Activated gamma-delta T cell treated with Interleukin-2 at 50 U/mL for 16 hours (primary cell): Measurements from ENCODE around the gene DCC.

Source experiments
- DNase-seq: peaks from one replicate; pipeline ENCODE4 v3.0.0-alpha.2; 2020

The DCC gene

GRCh38 chr18:53534203-53534602, 1194.2 kb downstream of the DCC start:
- DNase-seq = no peak

GRCh38 chr18:53534695-53535094, 1194.7 kb downstream of the DCC start:
- DNase-seq = no peak

DNA sequence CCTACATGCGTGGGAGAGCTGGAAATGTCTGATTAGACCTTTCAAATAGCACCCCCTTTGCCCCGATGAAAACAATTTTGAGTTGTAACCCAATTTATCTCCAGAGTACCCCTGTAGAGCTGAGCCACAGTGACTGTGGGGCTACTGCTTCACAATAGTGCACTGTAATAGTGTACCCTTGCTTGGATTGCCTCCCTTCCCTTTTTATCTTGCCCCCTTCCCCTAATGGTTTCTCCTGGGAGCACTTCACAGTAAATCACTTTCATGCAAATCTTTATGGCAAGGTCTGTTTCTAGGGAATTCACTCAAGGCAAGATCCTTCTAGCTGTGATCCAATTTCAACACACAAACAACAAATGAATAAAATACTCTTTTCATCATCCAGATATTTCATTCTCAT, 1196.9 kb downstream of the DCC start:
- DNase-seq = no peak

DNA sequence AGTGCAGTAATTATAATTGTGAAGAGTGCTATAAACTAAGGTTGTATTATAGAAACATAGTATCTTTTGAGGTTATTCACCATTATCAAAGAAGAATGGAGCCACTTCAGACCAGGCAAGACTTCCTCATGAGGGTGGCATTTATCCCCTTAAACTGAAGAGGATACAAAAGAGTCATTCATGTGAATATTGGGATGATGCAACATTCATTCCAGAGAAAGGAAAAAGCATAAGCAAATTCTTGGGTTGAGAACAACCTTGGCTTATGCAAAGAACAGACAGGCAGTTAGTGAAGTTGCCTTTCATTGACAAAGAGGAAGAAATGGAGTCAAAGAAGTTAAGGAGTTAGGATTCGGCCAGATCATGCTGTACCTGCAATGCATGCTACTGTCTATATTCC, 1201.9 kb downstream of the DCC start:
- DNase-seq = no peak

- DNase-seq = no peak
These were observed 1203.7 kb downstream of the DCC start for GRCh38 chr18:53543711-53544110.

DNA sequence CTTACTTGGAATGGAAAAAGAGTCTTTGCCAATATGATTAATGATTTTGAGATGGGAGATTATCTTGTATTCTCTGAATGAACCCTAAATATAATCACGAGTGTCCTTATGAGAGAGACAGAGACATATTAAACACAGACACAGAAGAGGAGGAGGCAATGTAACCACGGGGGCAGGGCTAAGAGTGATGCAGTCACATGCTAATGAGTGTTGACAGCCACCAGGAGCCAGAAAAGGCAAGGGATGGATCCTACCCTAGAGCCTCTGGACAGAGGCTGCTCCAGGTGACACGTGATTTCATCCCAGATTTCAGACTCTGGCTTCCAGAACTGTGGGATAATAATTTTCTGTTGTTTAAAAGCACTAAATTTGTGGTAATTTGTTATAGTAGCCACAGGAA, 1204.9 kb downstream of the DCC start:
- DNase-seq = no peak

- DNase-seq = no peak
These were observed 1212.0 kb downstream of the DCC start for GRCh38 chr18:53551868-53552426.

DNA sequence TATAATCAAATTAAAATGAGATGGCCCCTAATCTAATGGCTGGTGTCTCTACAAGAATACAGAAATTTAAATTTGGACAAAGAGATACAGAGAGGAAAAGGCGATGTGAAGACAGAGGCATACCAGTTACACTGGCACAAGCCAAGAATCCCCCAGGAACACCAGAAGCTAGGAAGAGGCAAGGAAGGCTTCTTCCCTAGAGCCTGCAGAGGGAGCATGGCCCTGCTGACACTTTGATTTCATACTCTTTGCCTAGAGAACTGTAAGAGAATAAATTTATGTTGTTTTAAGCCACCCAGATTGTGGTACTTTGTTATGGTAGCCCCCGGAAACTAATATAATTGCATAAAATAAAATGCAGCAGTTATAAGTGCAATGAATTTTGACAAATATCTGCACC, 1213.0 kb downstream of the DCC start:
- DNase-seq = no peak

DNA sequence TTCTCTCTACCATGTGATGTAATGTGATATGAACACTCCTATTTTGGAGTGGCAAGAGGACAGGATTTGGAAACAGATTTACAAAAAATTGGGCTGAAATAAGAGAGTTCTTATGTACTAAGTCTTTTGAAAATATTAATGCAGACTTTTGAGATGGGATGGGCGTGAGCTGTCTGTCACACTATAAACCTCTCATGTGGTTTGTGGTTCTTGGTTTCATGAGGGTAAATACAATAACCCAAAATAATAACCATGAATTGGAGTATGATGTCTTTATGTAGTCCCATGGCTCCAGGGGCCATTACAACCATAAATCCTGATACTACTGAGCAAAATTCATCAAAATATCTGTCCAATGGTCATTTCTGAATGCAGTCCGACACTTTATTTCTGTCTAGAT, 1216.5 kb downstream of the DCC start:
- no peak for DNase-seq

- no peak for DNase-seq
These were observed 1220.5 kb downstream of the DCC start for GRCh38 chr18:53560546-53560945.

DNA sequence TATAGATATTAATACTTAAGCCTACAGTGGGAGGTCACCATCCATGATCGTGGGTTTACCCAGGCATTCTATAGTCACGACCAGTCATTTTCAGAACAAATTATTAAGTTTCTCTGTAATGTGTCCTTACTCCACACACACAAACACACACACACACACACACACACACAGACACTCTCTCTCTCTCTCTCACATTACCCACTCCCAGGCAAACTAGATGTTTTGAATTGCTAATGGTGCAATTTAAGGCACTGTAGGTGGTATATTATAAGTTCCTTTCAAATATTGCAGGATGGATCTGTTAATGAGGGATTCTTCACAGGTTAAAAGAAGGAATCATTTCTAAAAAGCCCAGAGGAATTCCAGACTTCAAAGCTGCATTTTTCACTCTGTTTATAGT, 1226.6 kb downstream of the DCC start:
- DNase-seq = no peak

DNA sequence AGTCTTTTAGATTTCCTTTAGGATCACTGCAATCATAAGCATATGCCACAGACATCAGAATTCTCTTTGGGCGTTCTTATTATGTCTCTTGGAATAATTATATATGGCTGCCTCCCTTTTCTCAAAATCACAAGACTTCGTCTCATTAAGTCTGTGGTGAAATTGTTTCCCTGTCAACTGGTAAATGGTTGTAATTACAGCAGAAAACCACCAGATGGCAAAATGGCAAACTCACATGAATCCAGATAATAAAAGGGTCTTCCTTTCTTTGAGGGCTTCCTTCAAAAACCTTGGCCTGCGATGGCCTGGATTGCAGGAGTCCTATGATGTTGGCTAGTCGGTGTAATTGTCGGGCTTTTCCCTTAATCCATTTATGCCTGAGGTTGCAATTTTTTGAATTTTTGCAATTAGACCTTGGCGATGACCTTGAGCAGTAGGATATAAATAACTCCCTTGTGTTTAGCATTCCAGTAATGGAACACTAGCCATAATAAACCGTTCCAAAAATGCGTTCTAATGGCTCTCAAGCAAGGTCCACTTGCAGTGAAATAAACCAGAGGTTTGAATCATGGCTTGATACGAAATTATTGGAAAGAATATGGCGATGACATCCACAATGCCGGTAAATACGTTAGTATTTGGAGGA, 1228.1 kb downstream of the DCC start:
- DNase-seq = no peak
